ENCODE results near the gene DZIP1L.

DZIP1L gene

GRCh38 chr3:138033202-138033691, 82.2 kb downstream of the DZIP1L start:
- in situ Hi-C loops (cut with MboI; ENCODE audit: low sequenced_read_pairs, unreplicated experiment): no loop called here
- DNase-seq (ENCODE audit: low spot score): no peak
- no peak for TF ChIP-seq CTCF (IDR thresholded peaks at IDR 0.05; ENCODE audit: borderline replicate concordance, control extremely low read depth, extremely low read depth, insufficient read depth, missing control alignments)

- no peak for TF ChIP-seq CTCF (IDR thresholded peaks at IDR 0.05; ENCODE audit: borderline replicate concordance, control extremely low read depth, extremely low read depth, insufficient read depth, missing control alignments)
- in situ Hi-C loops (cut with MboI; ENCODE audit: low sequenced_read_pairs, unreplicated experiment): no loop called here
- no peak for DNase-seq (ENCODE audit: low spot score)
These were observed 82.8 kb downstream of the DZIP1L start for GRCh38 chr3:138032567-138032966.

GRCh38 chr3:138031536-138031935, 83.9 kb downstream of the DZIP1L start:
- DNase-seq (ENCODE audit: low spot score): no peak
- in situ Hi-C loops (cut with MboI; ENCODE audit: low sequenced_read_pairs, unreplicated experiment): no loop called here

GRCh38 chr3:138030734-138031280, 84.6 kb downstream of the DZIP1L start:
- TF ChIP-seq CTCF (IDR thresholded peaks at IDR 0.05; ENCODE audit: borderline replicate concordance, control extremely low read depth, extremely low read depth, insufficient read depth, missing control alignments): no peak
- in situ Hi-C loops (cut with MboI; ENCODE audit: low sequenced_read_pairs, unreplicated experiment): no loop called here
- DNase-seq (ENCODE audit: low spot score): no peak

More at GRCh38 chr3:138031536-138031935, 83.9 kb downstream of the DZIP1L start:
- no peak for TF ChIP-seq CTCF (IDR thresholded peaks at IDR 0.05; ENCODE audit: borderline replicate concordance, control extremely low read depth, extremely low read depth, insufficient read depth, missing control alignments)

- TF ChIP-seq CTCF (IDR thresholded peaks at IDR 0.05; ENCODE audit: borderline replicate concordance, control extremely low read depth, extremely low read depth, insufficient read depth, missing control alignments): no peak
- DNase-seq (ENCODE audit: low spot score): no peak
- in situ Hi-C loops (cut with MboI; ENCODE audit: low sequenced_read_pairs, unreplicated experiment): no loop called here
These were observed 87.6 kb downstream of the DZIP1L start for GRCh38 chr3:138027821-138028220.

GRCh38 chr3:138025553-138025952, 89.9 kb downstream of the DZIP1L start:
- no peak for DNase-seq (ENCODE audit: low spot score)
- TF ChIP-seq CTCF (IDR thresholded peaks at IDR 0.05; ENCODE audit: borderline replicate concordance, control extremely low read depth, extremely low read depth, insufficient read depth, missing control alignments): no peak
- in situ Hi-C loops (cut with MboI; ENCODE audit: low sequenced_read_pairs, unreplicated experiment): no loop called here
